ENCODE results near the gene FYB2.

DNA sequence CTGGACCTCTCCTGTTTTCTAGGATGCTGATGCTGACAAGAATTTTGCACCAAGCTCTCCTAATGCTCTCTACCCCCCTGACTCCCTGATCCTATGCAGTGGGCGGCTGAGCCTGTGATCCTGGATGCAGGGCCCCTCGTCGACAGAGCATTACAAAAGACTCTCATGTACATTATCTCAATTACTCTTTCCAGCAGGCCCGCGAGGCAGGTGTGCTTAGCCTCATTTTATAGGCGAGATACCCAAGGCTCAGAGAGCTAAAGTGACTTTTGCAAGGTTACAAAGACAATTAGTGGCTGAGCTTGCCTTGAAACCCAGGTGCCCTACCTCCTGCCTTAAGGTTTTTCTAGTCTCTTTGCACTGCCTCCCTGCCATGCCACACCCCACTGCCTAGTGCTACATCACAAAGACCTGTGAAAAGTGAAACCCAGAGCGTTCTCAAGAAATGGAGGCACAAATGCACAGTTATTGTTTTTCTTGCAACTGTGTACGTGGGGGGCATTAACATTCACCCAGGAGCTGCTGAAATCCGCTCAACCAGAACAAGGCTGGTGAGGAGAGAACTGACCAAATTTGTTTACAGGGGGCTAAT lies 25.4 kb upstream of the FYB2 start:
- TF ChIP-seq, protein P1, sequence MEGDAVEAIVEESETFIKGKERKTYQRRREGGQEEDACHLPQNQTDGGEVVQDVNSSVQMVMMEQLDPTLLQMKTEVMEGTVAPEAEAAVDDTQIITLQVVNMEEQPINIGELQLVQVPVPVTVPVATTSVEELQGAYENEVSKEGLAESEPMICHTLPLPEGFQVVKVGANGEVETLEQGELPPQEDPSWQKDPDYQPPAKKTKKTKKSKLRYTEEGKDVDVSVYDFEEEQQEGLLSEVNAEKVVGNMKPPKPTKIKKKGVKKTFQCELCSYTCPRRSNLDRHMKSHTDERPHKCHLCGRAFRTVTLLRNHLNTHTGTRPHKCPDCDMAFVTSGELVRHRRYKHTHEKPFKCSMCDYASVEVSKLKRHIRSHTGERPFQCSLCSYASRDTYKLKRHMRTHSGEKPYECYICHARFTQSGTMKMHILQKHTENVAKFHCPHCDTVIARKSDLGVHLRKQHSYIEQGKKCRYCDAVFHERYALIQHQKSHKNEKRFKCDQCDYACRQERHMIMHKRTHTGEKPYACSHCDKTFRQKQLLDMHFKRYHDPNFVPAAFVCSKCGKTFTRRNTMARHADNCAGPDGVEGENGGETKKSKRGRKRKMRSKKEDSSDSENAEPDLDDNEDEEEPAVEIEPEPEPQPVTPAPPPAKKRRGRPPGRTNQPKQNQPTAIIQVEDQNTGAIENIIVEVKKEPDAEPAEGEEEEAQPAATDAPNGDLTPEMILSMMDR (IDR thresholded peaks at IDR 0.05; ENCODE audit: poor library complexity): no peak
- TF ChIP-seq EZH2 (IDR thresholded peaks at IDR 0.05; ENCODE audit: borderline replicate concordance): no peak
- no peak for TF ChIP-seq EZH2phosphoT487 (IDR thresholded peaks at IDR 0.05; ENCODE audit: low read depth, severe bottlenecking, unreplicated experiment)
